HEK293 (cell line): Measurements from ENCODE around the gene PFN3.

Source experiments
- CTCF ChIA-PET: fragments of 350-600 bp; formaldehyde crosslinking; extraction: SDS; loops from one replicate; lab custom pipeline; 2021; ENCODE audit warnings: antibody characterized with exemption; lab: Yijun Ruan, JAX
- POLR2A ChIA-PET: fragments of 300-600 bp; formaldehyde crosslinking; extraction: SDS; loops from one replicate; lab custom pipeline; 2020; ENCODE audit warnings: antibody characterized with exemption, inconsistent platforms; lab: Yijun Ruan, JAX
- H3K27ac ChIP-seq: fragments of 200-500 bp; sonication (Bioruptor generic); 2 replicates; pipeline ENCODE4 v1.5.1; 2014; ENCODE audit warnings: low read depth, low read length, control low read depth, inconsistent platforms; ENCODE audit errors: extremely low read depth
- H3K36me3 ChIP-seq, 2 experiments: fragments of 200-500 bp in 1 of 2; sonication (Bioruptor generic) in 1 of 2; 1 replicate in 1 of 2; 2 replicates in 1 of 2; pipeline ENCODE4 v1.5.1; 2014 to 2017; ENCODE audit warnings: inconsistent platforms in 2 of 2, low read length in 2 of 2; ENCODE audit not compliant: control insufficient read depth in 2 of 2, insufficient read depth in 1 of 2
- H3K4me1 ChIP-seq: fragments of 200-500 bp; sonication (Bioruptor generic); 2 replicates; pipeline ENCODE4 v1.5.1; 2014; ENCODE audit warnings: mild to moderate bottlenecking, low read length, inconsistent platforms; ENCODE audit not compliant: control insufficient read depth, insufficient read depth
- H3K4me3 ChIP-seq: 2 replicates; pipeline ENCODE4 v1.5.1; 2011; ENCODE audit warnings: low read depth, mild to moderate bottlenecking, control low read depth, low read length, moderate library complexity
- H3K9me3 ChIP-seq: fragments of 200-500 bp; sonication (Bioruptor generic); 2 replicates; pipeline ENCODE4 v1.5.1; 2014; ENCODE audit warnings: low read depth, low read length, inconsistent platforms; ENCODE audit not compliant: control insufficient read depth, insufficient read depth
- BCL6B ChIP-seq: fragments of 450-650 bp; formaldehyde crosslinking; IDR thresholded peaks from 2 replicates; pipeline ENCODE4 v1.5.1; 2017; ENCODE audit warnings: missing biosample characterization, missing genetic modification characterization
- CTCF ChIP-seq: fragments of 450-650 bp; formaldehyde crosslinking; IDR thresholded peaks from 2 replicates; pipeline ENCODE4 v1.5.1; 2016; ENCODE audit warnings: missing biosample characterization, missing genetic modification characterization
- GLIS2 ChIP-seq: fragments of 450-650 bp; formaldehyde crosslinking; IDR thresholded peaks from 2 replicates; pipeline ENCODE4 v1.5.1; 2016; ENCODE audit warnings: missing biosample characterization, missing genetic modification characterization
- RBAK ChIP-seq: fragments of 450-650 bp; formaldehyde crosslinking; IDR thresholded peaks from 2 replicates; pipeline ENCODE4 v1.5.1; 2016; ENCODE audit warnings: missing biosample characterization, missing genetic modification characterization
- TCF7L2 ChIP-seq: IDR thresholded peaks from 2 replicates; pipeline ENCODE4 v1.6.1; 2011; ENCODE audit warnings: low read depth, mild to moderate bottlenecking, inconsistent platforms, low read length, moderate library complexity, borderline replicate concordance
- WT1 ChIP-seq: fragments of 450-650 bp; formaldehyde crosslinking; IDR thresholded peaks from 2 replicates; pipeline ENCODE4 v1.5.1; 2016; ENCODE audit warnings: missing biosample characterization, missing genetic modification characterization
- ZFP69B ChIP-seq: fragments of 450-650 bp; formaldehyde crosslinking; IDR thresholded peaks from 2 replicates; pipeline ENCODE4 v1.5.1; 2016; ENCODE audit warnings: missing biosample characterization, missing genetic modification characterization
- ZNF169 ChIP-seq: fragments of 450-650 bp; formaldehyde crosslinking; IDR thresholded peaks from 2 replicates; pipeline ENCODE4 v1.5.1; 2016; ENCODE audit warnings: missing biosample characterization, missing genetic modification characterization
- ZNF211 ChIP-seq: fragments of 450-650 bp; formaldehyde crosslinking; IDR thresholded peaks from 2 replicates; pipeline ENCODE4 v1.5.1; 2016; ENCODE audit warnings: low read depth, missing biosample characterization, missing genetic modification characterization
- ZNF23 ChIP-seq: fragments of 450-650 bp; formaldehyde crosslinking; IDR thresholded peaks from 2 replicates; pipeline ENCODE4 v1.5.1; 2016; ENCODE audit warnings: missing biosample characterization, missing genetic modification characterization, borderline replicate concordance
- ZNF248 ChIP-seq: fragments of 450-650 bp; formaldehyde crosslinking; IDR thresholded peaks from 2 replicates; pipeline ENCODE4 v1.5.1; 2017; ENCODE audit warnings: missing biosample characterization, missing genetic modification characterization
- ZNF274 ChIP-seq, 2 experiments: fragments of 200-500 bp in 1 of 2; fragments of 450-650 bp in 1 of 2; sonication (Bioruptor generic) in 1 of 2; formaldehyde crosslinking in 1 of 2; IDR thresholded peaks; 2 replicates each; pipeline versions ENCODE4 v1.5.1 to v1.6.1; 2014 to 2016; ENCODE audit warnings: borderline replicate concordance in 1 of 2, inconsistent platforms in 1 of 2, low read length in 1 of 2, missing biosample characterization in 1 of 2, missing genetic modification characterization in 1 of 2
- ZNF302 ChIP-seq: fragments of 450-650 bp; formaldehyde crosslinking; IDR thresholded peaks from 2 replicates; pipeline ENCODE4 v1.5.1; 2016; ENCODE audit warnings: missing biosample characterization, missing genetic modification characterization, low read depth
- ZNF600 ChIP-seq: fragments of 450-650 bp; formaldehyde crosslinking; IDR thresholded peaks from 2 replicates; pipeline ENCODE4 v1.5.1; 2016; ENCODE audit warnings: missing biosample characterization, missing genetic modification characterization
- ZNF626 ChIP-seq: fragments of 450-650 bp; sonication (Bioruptor Pico); formaldehyde crosslinking; IDR thresholded peaks from 2 replicates; pipeline ENCODE4 v1.5.1; 2018; ENCODE audit warnings: missing biosample characterization, missing genetic modification characterization, inconsistent platforms
- ZNF768 ChIP-seq: fragments of 450-650 bp; formaldehyde crosslinking; IDR thresholded peaks from 2 replicates; pipeline ENCODE4 v1.5.1; 2018; ENCODE audit warnings: missing biosample characterization, mild to moderate bottlenecking, missing genetic modification characterization
- ZNF830 ChIP-seq: fragments of 450-650 bp; IDR thresholded peaks from 2 replicates; pipeline ENCODE4 v1.5.0; 2018; ENCODE audit warnings: missing biosample characterization, missing genetic modification characterization, low read depth, mild to moderate bottlenecking, moderate library complexity
- ZSCAN16 ChIP-seq: fragments of 450-650 bp; formaldehyde crosslinking; IDR thresholded peaks from 2 replicates; pipeline ENCODE4 v1.5.1; 2016; ENCODE audit warnings: missing biosample characterization, missing genetic modification characterization
- TF ChIP-seq, protein P1 (sequence below): fragments of 450-650 bp; formaldehyde crosslinking; IDR thresholded peaks from 2 replicates; pipeline ENCODE4 v1.5.1; 2016; ENCODE audit warnings: missing biosample characterization, missing genetic modification characterization
- TF ChIP-seq, protein P2 (sequence below): fragments of 450-650 bp; formaldehyde crosslinking; IDR thresholded peaks from 2 replicates; pipeline ENCODE4 v1.5.1; 2016; ENCODE audit warnings: missing biosample characterization, missing genetic modification characterization, low read depth

Gene PFN3

GRCh38 chr5:177355162-177355867, 45.1 kb downstream of the PFN3 start:
- Histone ChIP-seq H3K9me3 (no peaks in the 10 kb centered on the region), H3K4me3 (no peak overlapping the region), H3K4me1 (peaks cover 4% of the 10 kb centered on the region; the same call in 1 of the 2 replicates), H3K36me3 (peaks cover 0 to under 1% of the 10 kb centered on the region in 2 experiments; a peak in 1 of 3 replicates), H3K27ac (no peak overlapping the region)
- POLR2A ChIA-PET, result interaction anchor here (0.7 kb wide), 1 partner anchor 15 kb away, joined by 3 read pairs; no protein-coding TSS in a partner anchor
- TF ChIP-seq, protein P1, sequence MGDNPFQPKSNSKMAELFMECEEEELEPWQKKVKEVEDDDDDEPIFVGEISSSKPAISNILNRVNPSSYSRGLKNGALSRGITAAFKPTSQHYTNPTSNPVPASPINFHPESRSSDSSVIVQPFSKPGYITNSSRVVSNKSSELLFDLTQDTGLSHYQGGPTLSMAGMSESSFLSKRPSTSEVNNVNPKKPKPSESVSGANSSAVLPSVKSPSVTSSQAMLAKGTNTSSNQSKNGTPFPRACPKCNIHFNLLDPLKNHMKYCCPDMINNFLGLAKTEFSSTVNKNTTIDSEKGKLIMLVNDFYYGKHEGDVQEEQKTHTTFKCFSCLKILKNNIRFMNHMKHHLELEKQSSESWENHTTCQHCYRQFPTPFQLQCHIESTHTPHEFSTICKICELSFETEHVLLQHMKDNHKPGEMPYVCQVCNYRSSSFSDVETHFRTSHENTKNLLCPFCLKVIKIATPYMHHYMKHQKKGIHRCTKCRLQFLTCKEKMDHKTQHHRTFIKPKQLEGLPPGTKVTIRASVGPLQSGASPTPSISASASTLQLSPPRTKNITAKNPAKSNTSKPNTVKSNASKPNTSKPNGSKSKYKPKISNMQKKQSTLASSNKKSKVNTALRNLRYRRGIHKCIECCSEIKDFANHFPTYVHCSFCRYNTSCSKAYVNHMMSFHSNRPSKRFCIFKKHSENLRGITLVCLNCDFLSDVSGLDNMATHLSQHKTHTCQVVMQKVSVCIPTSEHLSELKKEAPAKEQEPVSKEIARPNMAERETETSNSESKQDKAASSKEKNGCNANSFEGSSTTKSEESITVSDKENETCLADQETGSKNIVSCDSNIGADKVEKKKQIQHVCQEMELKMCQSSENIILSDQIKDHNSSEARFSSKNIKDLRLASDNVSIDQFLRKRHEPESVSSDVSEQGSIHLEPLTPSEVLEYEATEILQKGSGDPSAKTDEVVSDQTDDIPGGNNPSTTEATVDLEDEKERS (tag by site-specific recombination), result no peak
- TF ChIP-seq ZNF768 (tag by site-specific recombination), result no peak
- TF ChIP-seq, protein P2, sequence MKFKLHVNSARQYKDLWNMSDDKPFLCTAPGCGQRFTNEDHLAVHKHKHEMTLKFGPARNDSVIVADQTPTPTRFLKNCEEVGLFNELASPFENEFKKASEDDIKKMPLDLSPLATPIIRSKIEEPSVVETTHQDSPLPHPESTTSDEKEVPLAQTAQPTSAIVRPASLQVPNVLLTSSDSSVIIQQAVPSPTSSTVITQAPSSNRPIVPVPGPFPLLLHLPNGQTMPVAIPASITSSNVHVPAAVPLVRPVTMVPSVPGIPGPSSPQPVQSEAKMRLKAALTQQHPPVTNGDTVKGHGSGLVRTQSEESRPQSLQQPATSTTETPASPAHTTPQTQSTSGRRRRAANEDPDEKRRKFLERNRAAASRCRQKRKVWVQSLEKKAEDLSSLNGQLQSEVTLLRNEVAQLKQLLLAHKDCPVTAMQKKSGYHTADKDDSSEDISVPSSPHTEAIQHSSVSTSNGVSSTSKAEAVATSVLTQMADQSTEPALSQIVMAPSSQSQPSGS (tag by site-specific recombination), result no peak
- TF ChIP-seq ZFP69B (tag by site-specific recombination), result no peak
- TF ChIP-seq ZNF302, result no peak
- no peak for TF ChIP-seq ZNF626 (tag by site-specific recombination)
- TF ChIP-seq ZNF248, result no peak
- no peak for TF ChIP-seq ZNF23 (tag by site-specific recombination)
- TF ChIP-seq CTCF, result no peak
- TF ChIP-seq GLIS2 (tag by site-specific recombination), result no peak
- TF ChIP-seq ZSCAN16 (tag by site-specific recombination), result no peak
- TF ChIP-seq ZNF274 (IDR thresholded peaks at IDR 0.05; ENCODE audit: low read length), result no peak
- TF ChIP-seq ZNF274 (tag by site-specific recombination; IDR thresholded peaks at IDR 0.05; ENCODE audit: borderline replicate concordance), result no peak
- CTCF ChIA-PET, result interaction anchor here (0.9 to 1.5 kb wide), 5 partner anchors 14 to 53 kb away, joined by 3 to 4 read pairs (median 3); no protein-coding TSS in a partner anchor

DNA sequence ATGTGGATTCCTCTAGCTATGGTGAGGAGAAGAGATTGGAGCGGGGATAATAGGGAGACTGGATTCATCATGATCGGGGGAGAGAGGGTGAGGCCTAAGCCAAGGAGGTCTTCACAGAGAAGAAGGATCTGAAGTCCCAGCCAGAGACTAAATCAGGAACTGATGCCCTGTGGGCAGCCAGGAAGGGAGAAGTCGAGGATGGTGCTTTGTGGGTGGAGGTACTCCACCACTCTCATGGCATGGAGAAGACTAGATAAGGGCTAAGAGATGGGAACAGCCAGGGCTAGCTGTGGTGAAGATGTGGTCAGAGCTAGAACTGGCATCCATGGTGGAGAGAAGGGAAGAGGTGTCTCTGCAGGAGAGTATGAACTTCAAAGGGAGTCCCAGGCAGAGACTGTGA, 45.8 kb downstream of the PFN3 start:
- Histone ChIP-seq H3K36me3 (peaks cover 0 to 7% of the 10 kb centered on the region in 2 experiments; a peak in 1 of 3 replicates), H3K4me1 (peaks cover 10% of the 10 kb centered on the region; the same call in 1 of the 2 replicates), H3K4me3 (no peak overlapping the region), H3K9me3 (no peaks in the 10 kb centered on the region), H3K27ac (no peak overlapping the region)
- CTCF ChIA-PET, result no interaction called here
- no peak for TF ChIP-seq BCL6B (tag by site-specific recombination)
- TF ChIP-seq ZNF830 (tag by site-specific recombination), result no peak
- TF ChIP-seq ZNF600 (tag by site-specific recombination), result no peak
- TF ChIP-seq ZNF169, result no peak
- TF ChIP-seq ZNF211 (tag by site-specific recombination), result no peak
- no peak for TF ChIP-seq TCF7L2
- no peak for TF ChIP-seq RBAK
- TF ChIP-seq WT1, result no peak
- POLR2A ChIA-PET, result interaction anchor here (0.7 kb wide), 1 partner anchor 16 kb away, joined by 3 read pairs; no protein-coding TSS in a partner anchor
